ENCODE measurements around the gene GPHN. TPM values are rescaled to one million over a fixed set of nuclear protein-coding genes. Genes with fewer than 3 reads are reported as not detected.

The GPHN gene
- total and polyA plus RNA-seq, 2 of the 8 experiments (the other 6 are each of a cell fraction or from before 2014, with no cell fraction given), result 6.0 to 16.0 TPM

DNA sequence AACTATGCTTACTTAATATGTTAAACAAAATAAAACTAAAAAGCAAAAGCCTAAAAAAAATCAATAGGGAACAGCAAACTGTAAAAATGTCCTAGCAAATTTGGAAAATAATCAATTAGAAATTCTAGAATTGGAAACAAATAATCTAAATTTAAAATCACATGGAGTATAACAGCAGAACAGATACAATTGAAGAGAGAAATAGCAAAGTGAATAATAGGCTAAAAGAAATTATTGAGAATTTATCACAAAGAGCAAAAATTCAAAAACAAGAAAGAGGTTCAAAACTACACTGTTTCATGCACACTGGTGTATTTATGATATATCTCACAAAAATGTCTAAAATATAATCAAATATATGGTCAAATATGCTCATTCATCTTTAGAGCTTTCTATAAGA is 231.9 kb downstream of the GPHN start (continued):
- TF ChIP-seq, protein P1, sequence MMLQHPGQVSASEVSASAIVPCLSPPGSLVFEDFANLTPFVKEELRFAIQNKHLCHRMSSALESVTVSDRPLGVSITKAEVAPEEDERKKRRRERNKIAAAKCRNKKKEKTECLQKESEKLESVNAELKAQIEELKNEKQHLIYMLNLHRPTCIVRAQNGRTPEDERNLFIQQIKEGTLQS (IDR thresholded peaks at IDR 0.05; ENCODE audit: insufficient read depth, low read depth, low read length), result no peak
- no peak for TF ChIP-seq YY1 (IDR thresholded peaks at IDR 0.05; ENCODE audit: low read depth, low read length)

All from H1 (cell line).